Activated naive CD8-positive, alpha-beta T cell treated with anti-CD3 and anti-CD28 coated beads for 36 hours (primary cell): ENCODE results near the gene RASSF5. TPM values are rescaled to one million over a fixed set of nuclear protein-coding genes. Genes with fewer than 3 reads are reported as not detected.
A peak's percentile ranks its signal among the peaks of the same experiment; 100 is the strongest.

Experiments
- DNase-seq: peaks from one replicate; pipeline ENCODE4 v3.0.0; 2021
- H3K27ac Mint-ChIP-seq: one replicate; pipeline ENCODE4 v1.8.0; 2022; ENCODE audit warnings: mild to moderate bottlenecking, moderate library complexity, mixed read lengths
- H3K27me3 Mint-ChIP-seq: one replicate; pipeline ENCODE4 v1.8.0; 2022; ENCODE audit warnings: mild to moderate bottlenecking, mixed read lengths
- H3K36me3 Mint-ChIP-seq: one replicate; pipeline ENCODE4 v1.8.0; 2021; ENCODE audit warnings: mild to moderate bottlenecking, mixed read lengths
- H3K4me1 Mint-ChIP-seq: one replicate; pipeline ENCODE4 v1.8.0; 2021; ENCODE audit warnings: mixed read lengths
- H3K4me3 Mint-ChIP-seq: one replicate; pipeline ENCODE4 v1.8.0; 2022; ENCODE audit warnings: mild to moderate bottlenecking, moderate library complexity, mixed read lengths
- H3K9me3 Mint-ChIP-seq: one replicate; pipeline ENCODE4 v1.8.0; 2022; ENCODE audit warnings: mixed read lengths
- total RNA-seq, 2 experiments: library from RNA; stranded (reverse); gene quantifications; one replicate each; pipeline ENCODE4 v1.2.3, GENCODE V29; 2021

RASSF5 gene
- total RNA-seq, 2 experiments from 2014 or later = 223 to 226 TPM

GRCh38 chr1:206568779-206569352, 61.5 kb downstream of the RASSF5 start:
- peak overlapping the region; percentile 82 for H3K4me3 Mint-ChIP-seq
- H3K9me3 Mint-ChIP-seq = no peaks in the 10 kb centered on the region
- no peak for DNase-seq
- H3K4me1 Mint-ChIP-seq = peaks cover 95% of the 10 kb centered on the region
- no peaks in the 10 kb centered on the region for H3K27me3 Mint-ChIP-seq
- H3K27ac Mint-ChIP-seq = peak overlapping the region; percentile 99
- H3K36me3 Mint-ChIP-seq = peaks cover 90% of the 10 kb centered on the region

- H3K9me3 Mint-ChIP-seq = no peaks in the 10 kb centered on the region
- DNase-seq = no peak
- peaks cover 94% of the 10 kb centered on the region for H3K4me1 Mint-ChIP-seq
- H3K36me3 Mint-ChIP-seq = peaks cover 88% of the 10 kb centered on the region
- H3K27me3 Mint-ChIP-seq = no peaks in the 10 kb centered on the region
- peak overlapping the region; percentile 37 for H3K4me3 Mint-ChIP-seq
- peak overlapping the region; percentile 99 for H3K27ac Mint-ChIP-seq
These were observed 62.2 kb downstream of the RASSF5 start for GRCh38 chr1:206569556-206569955.

GRCh38 chr1:206570529-206570928, 63.2 kb downstream of the RASSF5 start:
- Mint-ChIP-seq H3K36me3 (peaks cover 88% of the 10 kb centered on the region), H3K4me1 (peaks cover 94% of the 10 kb centered on the region), H3K9me3 (no peaks in the 10 kb centered on the region), H3K27ac (peak overlapping the region; percentile 99), H3K4me3 (peak overlapping the region; percentile 52), H3K27me3 (no peaks in the 10 kb centered on the region)
- no peak for DNase-seq

GRCh38 chr1:206572835-206573234, 65.5 kb downstream of the RASSF5 start:
- H3K4me3 Mint-ChIP-seq = no peak overlapping the region
- H3K27ac Mint-ChIP-seq = peak overlapping the region; percentile 99
- H3K9me3 Mint-ChIP-seq = no peaks in the 10 kb centered on the region
- no peaks in the 10 kb centered on the region for H3K27me3 Mint-ChIP-seq
- H3K4me1 Mint-ChIP-seq = peaks cover 93% of the 10 kb centered on the region
- peaks cover 85% of the 10 kb centered on the region for H3K36me3 Mint-ChIP-seq
- DNase-seq = no peak

GRCh38 chr1:206573319-206573718, 66.0 kb downstream of the RASSF5 start:
- DNase-seq = no peak
- no peaks in the 10 kb centered on the region for H3K27me3 Mint-ChIP-seq
- peak overlapping the region; percentile 2 for H3K4me3 Mint-ChIP-seq
- peak overlapping the region; percentile 99 for H3K27ac Mint-ChIP-seq
- H3K36me3 Mint-ChIP-seq = peaks cover 85% of the 10 kb centered on the region
- H3K9me3 Mint-ChIP-seq = no peaks in the 10 kb centered on the region
- H3K4me1 Mint-ChIP-seq = peaks cover 94% of the 10 kb centered on the region

- Mint-ChIP-seq H3K9me3 (no peaks in the 10 kb centered on the region), H3K4me1 (peaks cover 94% of the 10 kb centered on the region), H3K36me3 (peaks cover 86% of the 10 kb centered on the region), H3K27ac (peak overlapping the region; percentile 99), H3K4me3 (peak overlapping the region; percentile 2), H3K27me3 (no peaks in the 10 kb centered on the region)
- no peak for DNase-seq
These were observed 66.4 kb downstream of the RASSF5 start for GRCh38 chr1:206573762-206574161.

- peaks cover 90% of the 10 kb centered on the region for H3K36me3 Mint-ChIP-seq
- H3K27ac Mint-ChIP-seq = peak overlapping the region; percentile 99
- DNase-seq = no peak
- no peaks in the 10 kb centered on the region for H3K9me3 Mint-ChIP-seq
- no peaks in the 10 kb centered on the region for H3K27me3 Mint-ChIP-seq
- peaks cover 95% of the 10 kb centered on the region for H3K4me1 Mint-ChIP-seq
- peak overlapping the region; percentile 71 for H3K4me3 Mint-ChIP-seq
These were observed 68.0 kb downstream of the RASSF5 start for GRCh38 chr1:206575165-206575893.

- Mint-ChIP-seq H3K27me3 (no peaks in the 10 kb centered on the region), H3K4me1 (peaks cover 96% of the 10 kb centered on the region), H3K9me3 (peaks cover 3% of the 10 kb centered on the region), H3K27ac (peak overlapping the region; percentile 99), H3K4me3 (peak overlapping the region; percentile 71), H3K36me3 (peaks cover 92% of the 10 kb centered on the region)
- DNase-seq = no peak
These were observed 68.8 kb downstream of the RASSF5 start for GRCh38 chr1:206575894-206576737.

- DNase-seq = no peak
- Mint-ChIP-seq H3K36me3 (peaks cover 86% of the 10 kb centered on the region), H3K4me3 (peak overlapping the region; percentile 85), H3K27me3 (no peaks in the 10 kb centered on the region), H3K4me1 (peaks cover 98% of the 10 kb centered on the region), H3K9me3 (peaks cover 4% of the 10 kb centered on the region), H3K27ac (peak overlapping the region; percentile 99)
These were observed 70.3 kb downstream of the RASSF5 start for GRCh38 chr1:206577626-206578025.

- H3K4me3 Mint-ChIP-seq = peak overlapping the region; percentile 85
- no peak for DNase-seq
These were observed 71.0 kb downstream of the RASSF5 start for GRCh38 chr1:206578068-206578977.

GRCh38 chr1:206578978-206579374, 71.6 kb downstream of the RASSF5 start:
- peak overlapping the region; percentile 99 for H3K27ac Mint-ChIP-seq
- H3K36me3 Mint-ChIP-seq = peaks cover 84% of the 10 kb centered on the region
- H3K27me3 Mint-ChIP-seq = no peaks in the 10 kb centered on the region
- H3K9me3 Mint-ChIP-seq = peaks cover 4% of the 10 kb centered on the region
- no peak for DNase-seq
- peak overlapping the region; percentile 85 for H3K4me3 Mint-ChIP-seq
- peaks cover 95% of the 10 kb centered on the region for H3K4me1 Mint-ChIP-seq

More at GRCh38 chr1:206578068-206578977, 71.0 kb downstream of the RASSF5 start:
- peaks cover 98% of the 10 kb centered on the region for H3K4me1 Mint-ChIP-seq
- peaks cover 84% of the 10 kb centered on the region for H3K36me3 Mint-ChIP-seq
- peaks cover 4% of the 10 kb centered on the region for H3K9me3 Mint-ChIP-seq
- peak overlapping the region; percentile 99 for H3K27ac Mint-ChIP-seq
- no peaks in the 10 kb centered on the region for H3K27me3 Mint-ChIP-seq

- peaks cover 86% of the 10 kb centered on the region for H3K4me1 Mint-ChIP-seq
- no peaks in the 10 kb centered on the region for H3K27me3 Mint-ChIP-seq
- DNase-seq = peak; percentile 91
- H3K4me3 Mint-ChIP-seq = peak overlapping the region; percentile 85
- H3K9me3 Mint-ChIP-seq = peaks cover 4% of the 10 kb centered on the region
- H3K27ac Mint-ChIP-seq = peak overlapping the region; percentile 99
- peaks cover 75% of the 10 kb centered on the region for H3K36me3 Mint-ChIP-seq
These were observed 72.6 kb downstream of the RASSF5 start for GRCh38 chr1:206579747-206580437.

- DNase-seq = no peak
- peaks cover 79% of the 10 kb centered on the region for H3K4me1 Mint-ChIP-seq
- H3K36me3 Mint-ChIP-seq = peaks cover 72% of the 10 kb centered on the region
- no peaks in the 10 kb centered on the region for H3K27me3 Mint-ChIP-seq
- H3K27ac Mint-ChIP-seq = peak overlapping the region; percentile 99
- peak overlapping the region; percentile 85 for H3K4me3 Mint-ChIP-seq
- H3K9me3 Mint-ChIP-seq = peaks cover 4% of the 10 kb centered on the region
These were observed 73.2 kb downstream of the RASSF5 start for GRCh38 chr1:206580438-206581113.
